GM18508 (cell line): ENCODE results near the gene LAMB2.

Experiments
- ATAC-seq: cut with Tn5 transposase; IDR thresholded peaks from one replicate; pipeline ENCODE4 v1.9.1; 2021; ENCODE audit warnings: moderate number of reproducible peaks; ENCODE audit not compliant: insufficient read depth, unreplicated experiment

Gene LAMB2

GRCh38 chr3:49122022-49122421, 10.8 kb downstream of the LAMB2 start:
- no peak for ATAC-seq

GRCh38 chr3:49121132-49121736, 11.6 kb downstream of the LAMB2 start:
- ATAC-seq = no peak

- peak; percentile 41 for ATAC-seq
These were observed 12.3 kb downstream of the LAMB2 start, which contains the start of gene USP19 for GRCh38 chr3:49120438-49121131. Gene USP19, minus strand, starts transcription at chr3:49120823. Its CDS starts 1,678 bp downstream, at chr3:49119145.

GRCh38 chr3:49120096-49120437, 12.8 kb downstream of the LAMB2 start:
- ATAC-seq = no peak

GRCh38 chr3:49119439-49119838, 13.4 kb downstream of the LAMB2 start:
- no peak for ATAC-seq

- ATAC-seq = no peak
These were observed 13.8 kb downstream of the LAMB2 start for GRCh38 chr3:49119036-49119435.

GRCh38 chr3:49112262-49112661, 20.6 kb downstream of the LAMB2 start:
- ATAC-seq = no peak

GRCh38 chr3:49111347-49111746, 21.5 kb downstream of the LAMB2 start:
- ATAC-seq = no peak

- no peak for ATAC-seq
These were observed 22.1 kb downstream of the LAMB2 start for GRCh38 chr3:49110780-49111179.

- no peak for ATAC-seq
These were observed 24.5 kb downstream of the LAMB2 start for GRCh38 chr3:49108346-49108745.

- ATAC-seq = no peak
These were observed 28.2 kb downstream of the LAMB2 start, which contains the start of gene QARS1 for GRCh38 chr3:49104427-49105291. Gene QARS1, minus strand, starts transcription at chr3:49104757. Its CDS starts 24 bp downstream, at chr3:49104733.

GRCh38 chr3:49104052-49104426, 28.8 kb downstream of the LAMB2 start:
- ATAC-seq = no peak

GRCh38 chr3:49100046-49100615, 32.7 kb downstream of the LAMB2 start:
- no peak for ATAC-seq

- no peak for ATAC-seq
These were observed 33.8 kb downstream of the LAMB2 start for GRCh38 chr3:49098910-49099630.

- ATAC-seq = no peak
These were observed 34.4 kb downstream of the LAMB2 start for GRCh38 chr3:49098429-49098828.

GRCh38 chr3:49093853-49094767, 38.7 kb downstream of the LAMB2 start, which contains the start of gene QRICH1:
Gene QRICH1, minus strand, starts transcription at chr3:49094071. Its CDS starts 17,054 bp downstream, at chr3:49077017.
- ATAC-seq = peak; percentile 61

GRCh38 chr3:49092938-49093852, 39.7 kb downstream of the LAMB2 start:
- peak; percentile 15 for ATAC-seq

- ATAC-seq = no peak
These were observed 51.4 kb downstream of the LAMB2 start for GRCh38 chr3:49081429-49081828.
